HG02943 (cell line): ENCODE results near the gene NKIRAS2.
"Not testable (repeated sequence)": the region's sequence is repeated elsewhere in the genome, so short reads cannot be mapped to it uniquely, and the experiment has no call there.

Experiments
- ATAC-seq: cut with Tn5 transposase; IDR thresholded peaks from one replicate; pipeline ENCODE4 v1.9.1; 2021; ENCODE audit warnings: mild to moderate bottlenecking, low read depth, moderate library complexity; ENCODE audit not compliant: unreplicated experiment

NKIRAS2 gene

DNA sequence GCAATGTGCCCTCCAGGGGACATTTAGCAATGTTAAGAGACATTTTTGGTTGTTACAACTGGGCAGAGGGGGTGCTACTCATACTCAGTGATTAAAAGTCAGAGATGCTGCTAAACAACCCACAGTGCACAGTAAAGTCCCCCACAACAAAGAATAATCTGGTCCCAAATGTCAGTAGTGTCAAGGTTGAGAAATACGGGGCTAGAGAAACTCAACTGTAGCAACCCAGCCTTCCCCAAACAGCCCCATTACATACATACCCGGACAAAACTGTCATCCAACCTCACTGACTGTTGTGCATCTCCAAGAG, 23.1 kb upstream of the NKIRAS2 start:
- no peak for ATAC-seq

GRCh38 chr17:41998497-41998896, 21.4 kb upstream of the NKIRAS2 start:
- ATAC-seq = no peak

- ATAC-seq = no peak
Measured at GRCh38 chr17:42000413-42001133, 19.3 kb upstream of the NKIRAS2 start.

DNA sequence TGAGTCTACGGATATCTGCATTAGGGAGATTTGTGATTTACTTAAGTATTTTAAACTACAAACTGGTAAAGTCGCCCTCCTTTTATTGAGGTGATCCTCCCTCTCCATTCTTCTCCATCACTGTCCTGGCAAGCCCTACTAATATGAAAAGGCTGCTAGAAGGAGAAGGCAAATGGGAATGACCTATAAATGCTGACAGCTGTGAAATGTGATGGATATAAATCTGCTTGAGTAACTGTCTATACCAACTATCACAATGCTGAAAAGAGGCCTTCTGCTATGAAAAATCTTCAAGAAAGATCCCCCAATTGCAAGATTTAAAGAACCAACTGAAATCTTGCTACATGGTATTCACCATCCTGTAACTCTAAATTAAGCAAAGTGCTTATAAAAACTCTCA, 18.2 kb upstream of the NKIRAS2 start:
- no peak for ATAC-seq

DNA sequence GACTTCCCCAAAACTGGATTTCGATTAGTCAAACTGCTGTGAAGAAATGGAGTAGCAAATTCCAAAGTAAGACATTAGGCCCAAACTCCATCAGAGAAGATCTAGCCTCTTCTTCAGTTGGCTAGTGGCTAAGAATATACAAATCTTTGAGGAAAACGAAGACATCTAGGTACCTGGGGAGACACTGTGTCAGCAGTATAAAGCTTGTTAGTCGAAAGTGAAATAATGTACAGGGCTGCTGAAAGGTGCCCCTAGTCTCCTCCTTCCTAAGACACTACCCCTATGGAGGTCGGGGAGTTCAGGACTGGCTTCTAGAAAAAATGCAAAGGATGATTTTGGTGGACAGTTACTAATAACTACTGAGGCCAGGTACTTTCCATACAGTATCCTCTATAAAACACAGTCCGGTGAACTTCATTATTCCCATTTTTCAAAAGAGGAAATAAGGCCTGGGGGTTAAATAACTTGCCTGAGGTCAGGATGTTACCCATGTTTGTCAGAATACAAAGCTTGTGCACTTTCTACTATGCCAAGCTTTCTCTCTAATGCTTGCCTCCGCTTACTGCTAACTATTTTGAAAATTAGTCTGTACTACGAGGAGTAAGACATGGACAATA, 17.6 kb upstream of the NKIRAS2 start:
- ATAC-seq = no peak

DNA sequence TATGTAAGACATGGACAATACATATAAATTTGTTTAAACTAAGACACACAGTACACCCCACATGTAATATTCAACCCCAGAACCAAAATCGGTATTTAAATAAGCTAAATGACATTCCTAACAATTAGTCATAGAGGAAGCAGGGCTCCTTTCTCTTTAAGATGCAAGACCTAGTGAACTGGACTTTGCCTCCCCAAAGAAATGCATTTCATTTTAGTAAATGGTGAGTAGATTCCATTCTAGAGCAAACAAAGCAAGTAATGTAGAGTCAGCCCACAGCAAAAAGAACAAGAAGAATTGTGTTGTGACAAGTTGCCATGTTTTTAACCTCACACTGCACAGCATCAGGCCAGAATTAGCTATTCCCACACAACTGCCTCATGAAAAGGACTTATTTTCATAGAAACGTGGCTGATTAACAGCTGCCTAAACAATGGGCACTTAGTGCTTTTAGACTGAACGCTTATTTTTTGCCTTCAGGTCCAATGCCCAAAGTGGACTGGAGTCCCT, 17.0 kb upstream of the NKIRAS2 start:
- no peak for ATAC-seq

DNA sequence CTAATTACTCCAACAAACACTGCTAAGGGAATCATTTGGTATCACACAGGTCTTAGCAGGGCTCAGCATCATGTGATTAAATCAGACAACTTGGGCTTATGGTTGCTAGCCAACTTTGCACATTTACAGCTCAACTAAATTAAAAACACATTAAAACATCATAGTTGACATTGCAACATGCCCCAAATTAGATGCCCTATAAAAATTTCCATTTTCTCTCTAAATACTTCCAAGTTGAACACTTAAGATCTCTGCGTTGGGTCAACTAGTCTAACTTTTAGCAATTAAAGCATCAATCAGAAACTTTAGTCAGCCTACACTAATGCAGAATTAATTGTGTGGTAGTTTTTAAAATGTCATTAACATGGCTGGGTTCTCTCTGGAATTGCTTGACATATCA, 14.7 kb upstream of the NKIRAS2 start:
- ATAC-seq = no peak

DNA sequence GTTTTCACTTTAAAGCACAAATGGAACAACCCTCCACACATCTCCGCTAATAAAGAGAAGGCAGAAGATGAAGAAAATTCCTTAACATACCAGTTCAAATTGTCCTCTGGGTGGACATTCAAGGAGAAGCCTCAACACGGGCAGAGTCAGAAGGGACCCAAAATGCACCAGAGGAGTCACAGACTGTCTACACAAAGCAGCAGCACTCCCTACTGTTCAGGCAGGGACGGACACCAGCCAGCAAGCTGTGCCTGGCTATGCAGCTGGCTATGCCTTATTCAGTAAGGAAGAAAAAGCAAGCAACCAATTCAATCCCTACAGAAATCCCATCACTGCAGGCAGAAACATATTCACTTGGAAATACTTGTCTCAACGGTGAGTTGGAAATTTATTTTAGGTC, 10.7 kb upstream of the NKIRAS2 start:
- ATAC-seq = no peak

- ATAC-seq = not testable (repeated sequence)
Measured at GRCh38 chr17:42010266-42010680, 9.6 kb upstream of the NKIRAS2 start.

- no peak for ATAC-seq
Measured at GRCh38 chr17:42010898-42011516, 8.9 kb upstream of the NKIRAS2 start.

- ATAC-seq = not testable (repeated sequence)
Measured at GRCh38 chr17:42012363-42012762, 7.5 kb upstream of the NKIRAS2 start.

DNA sequence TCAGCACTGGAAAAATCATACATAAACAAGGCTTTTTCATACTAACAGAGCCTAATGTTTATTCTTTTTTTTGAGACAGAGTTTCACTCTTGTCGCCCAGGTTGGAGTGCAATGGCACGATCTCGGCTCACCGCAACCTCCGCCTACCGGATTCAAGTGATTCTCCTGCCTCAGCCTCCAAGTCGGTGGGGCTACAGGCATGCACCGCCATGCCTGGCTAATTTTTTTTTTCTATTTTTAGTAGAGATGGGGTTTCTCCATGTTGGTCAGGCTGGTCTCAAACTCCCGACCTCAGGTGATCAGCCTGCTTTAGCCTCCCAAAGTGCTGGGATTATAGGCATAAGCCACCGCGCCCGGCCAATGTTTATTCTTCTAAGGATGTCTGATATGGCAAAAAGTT, 6.2 kb upstream of the NKIRAS2 start:
- not testable (repeated sequence) for ATAC-seq

GRCh38 chr17:42016411-42016831, 3.5 kb upstream of the NKIRAS2 start:
- ATAC-seq = no peak

GRCh38 chr17:42016941-42017865, 2.7 kb upstream of the NKIRAS2 start, which contains the start of gene DNAJC7:
Gene DNAJC7, minus strand, starts transcription at chr17:42017439. Its CDS starts 23 bp downstream, at chr17:42017416.
- peak; percentile 68 for ATAC-seq

DNA sequence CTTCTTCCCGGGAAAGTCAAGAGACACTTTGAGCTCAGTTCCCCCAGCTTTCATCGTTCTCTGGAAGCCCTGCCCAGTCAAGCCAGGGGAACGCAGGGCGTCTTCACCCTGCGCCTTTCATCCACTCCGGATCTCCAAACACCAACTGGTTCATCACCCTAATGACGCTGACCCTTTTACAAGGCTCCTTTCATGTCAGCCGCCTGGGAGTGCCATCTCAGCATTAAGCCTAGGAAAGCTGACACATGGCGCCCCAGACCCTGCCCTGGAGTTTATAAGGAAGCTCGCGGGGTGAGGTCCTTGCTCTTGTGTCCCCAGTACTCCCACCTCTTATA, 2.1 kb upstream of the NKIRAS2 start:
- no peak for ATAC-seq

DNA sequence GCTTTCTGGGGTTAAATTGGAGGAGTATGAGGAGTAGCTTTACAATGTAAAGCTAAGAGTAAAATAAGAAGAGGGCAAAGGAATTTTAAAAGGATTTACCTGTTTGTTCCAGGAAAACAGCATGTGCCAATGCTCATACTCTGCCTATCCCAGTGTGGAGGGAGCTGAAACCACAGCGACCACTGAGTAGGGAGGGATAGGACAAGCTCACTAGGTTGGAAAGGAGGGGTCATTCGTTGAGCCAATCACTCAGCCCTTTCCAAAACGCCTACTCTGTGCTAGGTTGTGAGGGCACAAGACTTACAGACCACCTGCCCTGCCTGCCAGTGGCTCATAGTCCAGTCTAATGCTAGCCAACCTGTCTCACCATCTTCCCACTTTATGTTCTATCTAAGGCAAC, 1.6 kb upstream of the NKIRAS2 start:
- no peak for ATAC-seq

GRCh38 chr17:42018988-42019387, 902 bp upstream of the NKIRAS2 start:
- no peak for ATAC-seq

DNA sequence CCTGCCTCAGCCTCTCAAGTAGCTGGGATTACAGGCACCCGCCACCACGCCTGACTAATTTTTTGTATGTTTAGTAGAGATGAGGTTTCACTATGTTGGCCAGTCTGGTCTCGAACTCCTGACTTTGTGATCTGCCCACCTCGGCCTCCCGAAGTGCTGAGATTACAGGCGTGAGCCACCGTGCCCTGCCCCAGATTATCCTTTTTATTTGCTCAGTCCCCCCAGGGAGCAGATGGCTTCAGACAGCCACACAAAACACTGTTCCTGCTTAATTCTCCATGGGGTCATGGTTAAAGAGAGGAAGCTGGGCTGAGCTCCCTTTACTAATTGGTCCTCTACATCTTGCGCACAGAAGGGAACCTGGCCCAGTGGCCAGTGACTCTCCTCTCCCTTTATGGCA, 955 bp downstream of the NKIRAS2 start:
- ATAC-seq = not testable (repeated sequence)

GRCh38 chr17:42023524-42024349, 3.8 kb downstream of the NKIRAS2 start:
- ATAC-seq = no peak

DNA sequence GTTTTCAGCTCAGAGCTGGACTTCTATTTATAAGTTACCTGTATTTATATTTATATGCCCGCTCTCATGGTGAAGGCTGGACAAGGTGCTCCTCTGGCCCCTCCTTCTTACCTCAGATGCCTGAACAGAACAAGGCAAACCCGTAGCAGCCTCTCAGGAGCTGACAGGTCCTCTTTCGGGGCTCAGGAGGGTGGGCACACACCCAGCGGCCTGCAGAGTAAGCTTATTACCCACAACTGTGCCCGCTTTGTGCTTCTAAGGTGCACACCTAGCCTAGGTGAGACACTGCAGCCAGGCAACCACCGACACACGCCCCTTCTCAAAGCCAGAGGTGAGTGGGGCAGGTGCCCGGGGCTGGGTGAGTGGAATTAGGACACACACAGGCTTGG, 5.3 kb downstream of the NKIRAS2 start:
- no peak for ATAC-seq
